HCT116 (cell line): ENCODE results near the gene RAPGEF2. TPM values are rescaled to one million over a fixed set of nuclear protein-coding genes. Genes with fewer than 3 reads are reported as not detected.

Source experiments
- ATAC-seq: fragments of 200-7000 bp; cut with Tn5 transposase; 2 replicates; pipeline ENCODE4 v1.9.1; 2020; ENCODE audit warnings: mild to moderate bottlenecking, moderate library complexity
- BruUV-seq: library from RNA; stranded (reverse); fragments of 400-500 nt; replicated peaks from 2 replicates; lab custom pipeline; 2021; lab: Mats Ljungman, UMichigan
- CTCF ChIA-PET: fragments of 300-600 bp; sonication (Branson Sonifier 250); formaldehyde crosslinking; loops from one replicate; lab custom pipeline; 2021; ENCODE audit warnings: antibody characterized with exemption; lab: Charles Lee
- POLR2A ChIA-PET: fragments of 300-600, 350-600 bp; sonication (Branson Sonifier 250); formaldehyde crosslinking; loops from one replicate; lab custom pipeline; 2021; ENCODE audit warnings: antibody characterized with exemption; lab: Charles Lee
- RAD21 ChIA-PET, 2 experiments: fragments of 300-600 bp; sonication (Branson Sonifier 250); formaldehyde crosslinking; loops; one replicate each; lab custom pipeline; 2023; ENCODE audit warnings: low total read pairs in 2 of 2; ENCODE audit not compliant: uncharacterized antibody in 2 of 2, unreplicated experiment in 2 of 2, low non-redundant PET in 1 of 2; lab: Charles Lee
- DNase-seq: peaks from one replicate; pipeline ENCODE4 v3.0.0-alpha.2; 2010; ENCODE audit warnings: low read depth, low spot score
- H2AFZ ChIP-seq: fragments of 200-600 bp; shearing (Covaris generic), sonication (generic); 2 replicates; pipeline ENCODE4 v1.6.1; 2017; ENCODE audit warnings: low read depth, mixed run types, mixed read lengths, antibody characterized with exemption, low read length; ENCODE audit not compliant: poor library complexity, severe bottlenecking
- H3K27ac ChIP-seq: 2 replicates; pipeline ENCODE4 v1.5.1; 2012; ENCODE audit warnings: low read depth, low read length
- H3K27me3 ChIP-seq: fragments of 200-600 bp; sonication (generic); 2 replicates; pipeline ENCODE4 v1.6.1; 2016; ENCODE audit warnings: mixed run types, low read length, mixed read lengths; ENCODE audit not compliant: insufficient read depth
- H3K36me3 ChIP-seq, 2 experiments: fragments of 200-500 bp in 1 of 2; fragments of 200-600 bp in 1 of 2; sonication (Bioruptor generic) in 1 of 2; sonication (generic) in 1 of 2; 2 replicates each; pipeline versions ENCODE4 v1.5.1 to v1.6.1; 2014 to 2016; ENCODE audit warnings: low read length in 2 of 2, inconsistent platforms in 1 of 2, mixed read lengths in 1 of 2, mixed run types in 1 of 2; ENCODE audit not compliant: insufficient read depth in 2 of 2, control insufficient read depth in 1 of 2
- H3K4me1 ChIP-seq, 2 experiments: fragments of 200-600 bp in 1 of 2; sonication (generic) in 1 of 2; 2 replicates each; pipeline versions ENCODE4 v1.5.1 to v1.6.1; 2012 to 2017; ENCODE audit warnings: low read length in 2 of 2, inconsistent platforms in 1 of 2, mild to moderate bottlenecking in 1 of 2, mixed read lengths in 1 of 2, mixed run types in 1 of 2, moderate library complexity in 1 of 2; ENCODE audit not compliant: insufficient read depth in 2 of 2, control insufficient read depth in 1 of 2
- H3K4me2 ChIP-seq: fragments of 200-600 bp; sonication (generic); 2 replicates; pipeline ENCODE4 v1.6.1; 2017; ENCODE audit warnings: mixed run types, low read length, mixed read lengths
- H3K4me3 ChIP-seq, 2 experiments: fragments of 200-600 bp in 1 of 2; sonication (generic) in 1 of 2; replicated peaks in 1 of 2; 2 replicates each; pipeline ENCODE4 v1.5.1; 2011 to 2016; ENCODE audit warnings: low read length in 2 of 2, control low read depth in 1 of 2, low read depth in 1 of 2, mild to moderate bottlenecking in 1 of 2, mixed read lengths in 1 of 2, mixed run types in 1 of 2
- H3K79me2 ChIP-seq: fragments of 200-600 bp; sonication (generic); 2 replicates; pipeline ENCODE4 v1.6.1; 2017; ENCODE audit warnings: mild to moderate bottlenecking, mixed run types, low read length, moderate library complexity, mixed read lengths; ENCODE audit not compliant: insufficient read depth
- H3K9ac ChIP-seq: fragments of 200-600 bp; sonication (generic); 2 replicates; pipeline ENCODE4 v1.6.1; 2016; ENCODE audit warnings: low read length, mixed read lengths
- H3K9me2 ChIP-seq: fragments of 200-600 bp; sonication (generic), shearing (Covaris generic); 2 replicates; pipeline ENCODE4 v1.6.1; 2017; ENCODE audit warnings: mixed run types, mild to moderate bottlenecking, moderate library complexity; ENCODE audit not compliant: insufficient read depth
- H3K9me3 ChIP-seq, 2 experiments: fragments of 200-500 bp in 1 of 2; fragments of 200-600 bp in 1 of 2; sonication (Bioruptor generic) in 1 of 2; sonication (generic) in 1 of 2; 2 replicates each; pipeline ENCODE4 v1.6.1; 2014 to 2017; ENCODE audit warnings: low read length in 2 of 2, mixed read lengths in 2 of 2, inconsistent platforms in 1 of 2, low read depth in 1 of 2, mild to moderate bottlenecking in 1 of 2, mixed run types in 1 of 2, moderate library complexity in 1 of 2; ENCODE audit not compliant: control insufficient read depth in 1 of 2, insufficient read depth in 1 of 2
- H4K20me1 ChIP-seq: fragments of 200-600 bp; sonication (generic), shearing (Covaris generic); 2 replicates; pipeline ENCODE4 v1.6.1; 2017; ENCODE audit warnings: mixed run types, mild to moderate bottlenecking, moderate library complexity; ENCODE audit not compliant: insufficient read depth
- ATF3 ChIP-seq: IDR thresholded peaks from 2 replicates; pipeline ENCODE4 v1.6.1; 2012
- EGR1 ChIP-seq: IDR thresholded peaks from 2 replicates; pipeline ENCODE4 v1.6.1; 2012; ENCODE audit warnings: low read depth
- ELF1 ChIP-seq: IDR thresholded peaks from 2 replicates; pipeline ENCODE4 v1.6.1; 2012; ENCODE audit warnings: low read depth, borderline replicate concordance
- EZH2 ChIP-seq: fragments of 200-600 bp; sonication (generic); IDR thresholded peaks from 2 replicates; pipeline ENCODE4 v1.6.1; 2017; ENCODE audit warnings: antibody characterized with exemption, mixed run types
- EZH2phosphoT487 ChIP-seq: fragments of 200-600 bp; IDR thresholded peaks from 2 replicates; pipeline ENCODE4 v1.6.1; 2018; ENCODE audit warnings: antibody characterized with exemption, borderline replicate concordance
- FOSL1 ChIP-seq: IDR thresholded peaks from 2 replicates; pipeline ENCODE4 v1.6.1; 2012; ENCODE audit warnings: low read depth
- JUND ChIP-seq: IDR thresholded peaks from 2 replicates; pipeline ENCODE4 v1.6.1; 2012
- MAX ChIP-seq: IDR thresholded peaks from 2 replicates; pipeline ENCODE4 v1.6.1; 2012
- POLR2A ChIP-seq: IDR thresholded peaks from 2 replicates; pipeline ENCODE4 v1.7.0; 2011; ENCODE audit warnings: borderline replicate concordance; ENCODE audit not compliant: insufficient read depth, insufficient read length; ENCODE audit errors: extremely low read depth
- POLR2AphosphoS5 ChIP-seq: IDR thresholded peaks from 2 replicates; pipeline ENCODE4 v1.6.1; 2011; ENCODE audit warnings: mild to moderate bottlenecking, low read depth, low read length, moderate library complexity
- REST ChIP-seq: IDR thresholded peaks from 2 replicates; pipeline ENCODE4 v1.6.1; 2012; ENCODE audit warnings: low read depth
- SP1 ChIP-seq: IDR thresholded peaks from 2 replicates; pipeline ENCODE4 v1.6.1; 2012; ENCODE audit warnings: low read depth
- SRF ChIP-seq: IDR thresholded peaks from 2 replicates; pipeline ENCODE4 v1.6.1; 2012; ENCODE audit warnings: low read depth
- TCF7L2 ChIP-seq: IDR thresholded peaks from 2 replicates; pipeline ENCODE4 v1.7.0; 2011; ENCODE audit warnings: borderline replicate concordance, inconsistent platforms; ENCODE audit not compliant: insufficient read depth, insufficient read length; ENCODE audit errors: extremely low read depth
- YY1 ChIP-seq: IDR thresholded peaks from 2 replicates; pipeline ENCODE4 v1.6.1; 2011; ENCODE audit warnings: low read length, low read depth, moderate library complexity, mild to moderate bottlenecking; ENCODE audit not compliant: insufficient replicate concordance; ENCODE audit errors: extremely low read depth
- ZBTB33 ChIP-seq: IDR thresholded peaks from 2 replicates; pipeline ENCODE4 v1.6.1; 2011; ENCODE audit warnings: mild to moderate bottlenecking, low read length, moderate library complexity; ENCODE audit not compliant: insufficient replicate concordance; ENCODE audit errors: extremely low read depth
- ZFX ChIP-seq: fragments of 450-650 bp; IDR thresholded peaks from 2 replicates; pipeline ENCODE4 v1.6.1; 2017
- ZNF274 ChIP-seq: fragments of 200-500 bp; sonication (Bioruptor generic); IDR thresholded peaks from 2 replicates; pipeline ENCODE4 v1.6.1; 2014; ENCODE audit warnings: mild to moderate bottlenecking, low read depth, low read length, inconsistent platforms
- intact Hi-C: fragments of 100-400 bp; cut with micrococcal nuclease; formaldehyde crosslinking; loops from 2 replicates; pipeline ENCODE4 v1.10.0; 2022
- total RNA-seq: library from RNA; stranded (reverse); gene quantifications from one replicate; pipeline ENCODE4 v1.2.1, GENCODE V29; 2021; ENCODE audit not compliant: unreplicated experiment

RAPGEF2 gene
- total RNA-seq, 1 experiment from 2014 or later = 21.2 TPM

GRCh38 chr4:159252491-159252890 is 149.6 kb downstream of the RAPGEF2 start:
- no peak overlapping the region for H3K4me2 ChIP-seq
- no peaks in the 10 kb centered on the region for H4K20me1 ChIP-seq
- no peak overlapping the region for H3K4me3 ChIP-seq
- intact Hi-C loops = no loop called here
- no peak overlapping the region for H3K9ac ChIP-seq
- H3K9me3 ChIP-seq = 0 out of 4 replicates have a peak, but pooled peaks cover 0 to 3% of the 10 kb centered on the region in 2 experiments
- H3K79me2 ChIP-seq = no peaks in the 10 kb centered on the region
- no peaks in the 10 kb centered on the region for H3K9me2 ChIP-seq
- H3K27ac ChIP-seq = no peak overlapping the region
- no peaks in the 10 kb centered on the region for H3K27me3 ChIP-seq
- no TSS peak for BruUV-seq
- no peaks in the 10 kb centered on the region for H3K4me1 ChIP-seq
- no peak overlapping the region for H2AFZ ChIP-seq
- TF ChIP-seq ZNF274 = no peak
- TF ChIP-seq SRF = no peak
- TF ChIP-seq TCF7L2 = no peak
- no peak for TF ChIP-seq YY1
- no peak for TF ChIP-seq JUND
- no peak for TF ChIP-seq POLR2AphosphoS5
- TF ChIP-seq EGR1 = no peak
- TF ChIP-seq ZFX = no peak
- TF ChIP-seq EZH2 = no peak
- no peak for TF ChIP-seq ZBTB33
- no peak for TF ChIP-seq ELF1
- no peak for TF ChIP-seq SP1
- TF ChIP-seq MAX = no peak
- no peak for TF ChIP-seq EZH2phosphoT487
- TF ChIP-seq FOSL1 = no peak
- TF ChIP-seq REST = no peak
- no peak for TF ChIP-seq POLR2A
- TF ChIP-seq ATF3 = no peak
- DNase-seq (no peak), ATAC-seq (no peak)
- RAD21 ChIA-PET = no interaction called here
- CTCF ChIA-PET = no interaction called here
- POLR2A ChIA-PET = no interaction called here
- no peaks in the 10 kb centered on the region for H3K36me3 ChIP-seq
